NCI-H82 (cell line): ENCODE measurements around the gene TSN.

ENCODE experiments used
- DNase-seq: peaks from one replicate; lab custom pipeline; 2025; lab: John Stamatoyannopoulos, UW

The TSN gene

GRCh38 chr2:121746071-121746578 lies 9.3 kb upstream of the TSN start:
- no peak for DNase-seq

GRCh38 chr2:121748202-121748601 lies 7.2 kb upstream of the TSN start:
- peak; percentile 75 for DNase-seq

DNA sequence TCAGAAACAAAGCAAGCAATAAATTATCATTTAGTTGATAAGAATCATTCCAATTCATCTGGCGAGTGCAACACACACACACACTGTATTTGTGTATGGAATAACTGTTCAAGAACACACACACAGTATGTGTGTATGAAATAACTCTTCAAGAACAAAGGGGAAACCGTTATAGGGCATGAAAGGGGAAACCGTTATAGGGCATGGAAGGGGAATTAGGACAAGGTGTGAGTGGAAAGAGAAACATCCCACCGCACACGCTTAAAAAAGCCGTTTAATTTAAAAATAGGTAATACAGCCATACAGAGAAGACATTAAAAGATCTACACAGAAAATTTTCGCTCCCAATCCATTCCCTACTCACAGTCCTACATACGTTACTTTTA lies 607 bp upstream of the TSN start:
- peak; percentile 33 for DNase-seq

- DNase-seq, result no peak
These were observed 9.3 kb downstream of the TSN start for GRCh38 chr2:121764681-121765228.

- DNase-seq, result no peak
These were observed 11.2 kb downstream of the TSN start for GRCh38 chr2:121766624-121767023.

- DNase-seq, result peak; percentile 24
These were observed 12.8 kb downstream of the TSN start for GRCh38 chr2:121768143-121768755.

GRCh38 chr2:121771976-121772742 lies 16.7 kb downstream of the TSN start:
- peak; percentile 93 for DNase-seq

DNA sequence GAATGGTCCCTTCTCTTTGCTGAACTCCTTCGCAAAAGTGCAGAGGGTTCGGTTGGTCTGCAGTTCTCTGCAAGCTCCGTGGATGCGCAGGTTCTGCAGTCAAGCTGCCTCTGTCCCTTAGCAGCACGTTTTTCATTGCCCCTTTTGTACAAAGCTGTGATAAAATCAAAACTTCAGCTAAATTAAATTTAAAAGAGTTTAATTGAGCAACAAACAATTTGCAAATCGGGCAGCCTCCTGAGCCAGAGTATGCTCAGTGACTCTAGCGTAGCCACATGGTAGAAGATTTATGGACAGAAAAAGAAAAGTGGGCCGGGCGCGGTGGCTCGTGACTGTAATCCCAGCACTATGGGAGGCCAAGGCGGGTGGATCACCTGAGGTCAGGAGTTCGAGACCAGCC lies 18.8 kb downstream of the TSN start:
- DNase-seq, result no peak

- no peak for DNase-seq
These were observed 20.9 kb downstream of the TSN start for GRCh38 chr2:121776361-121776760.

DNA sequence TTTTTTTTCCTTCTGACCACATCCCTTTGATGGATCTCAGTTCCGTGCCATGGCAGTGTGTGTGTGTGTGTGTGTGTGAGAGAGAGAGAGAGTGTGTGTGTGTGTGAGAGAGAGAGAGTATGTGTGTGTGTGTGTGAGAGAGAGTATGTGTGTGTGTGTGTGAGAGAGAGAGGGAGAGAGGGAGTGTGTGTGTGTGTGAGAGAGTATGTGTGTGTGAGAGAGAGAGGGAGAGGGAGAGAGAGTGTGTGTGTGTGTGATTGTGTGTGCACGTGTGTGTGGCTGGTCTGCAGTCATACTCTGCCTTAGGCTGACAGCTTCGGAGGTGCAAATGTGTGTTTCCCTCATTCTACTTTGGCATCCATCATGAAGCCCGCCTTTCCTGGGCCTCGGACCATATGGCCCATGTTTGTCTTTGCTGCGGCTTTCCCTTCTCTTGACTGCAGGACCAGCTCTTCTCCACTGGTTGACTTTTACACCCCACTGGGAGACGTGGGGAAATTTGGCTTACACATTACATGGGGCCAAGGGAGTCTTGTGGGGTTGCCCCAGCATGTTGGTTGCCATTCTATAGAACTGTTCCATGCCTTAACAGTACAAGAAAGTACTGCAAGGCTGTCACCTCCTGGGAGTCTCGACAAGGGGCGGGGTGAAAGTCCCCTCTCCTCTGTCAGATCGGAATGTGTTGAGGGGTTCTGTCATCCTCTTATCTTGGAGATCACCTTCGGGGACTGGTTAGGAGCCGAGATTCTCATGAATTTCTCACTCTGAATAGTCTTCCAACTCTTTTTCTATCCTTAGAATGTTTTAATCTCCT lies 21.6 kb downstream of the TSN start:
- peak; percentile 51 for DNase-seq

GRCh38 chr2:121777699-121778058 lies 22.2 kb downstream of the TSN start:
- DNase-seq, result no peak

GRCh38 chr2:121778741-121779487 lies 23.5 kb downstream of the TSN start:
- DNase-seq, result peak; percentile 11

DNA sequence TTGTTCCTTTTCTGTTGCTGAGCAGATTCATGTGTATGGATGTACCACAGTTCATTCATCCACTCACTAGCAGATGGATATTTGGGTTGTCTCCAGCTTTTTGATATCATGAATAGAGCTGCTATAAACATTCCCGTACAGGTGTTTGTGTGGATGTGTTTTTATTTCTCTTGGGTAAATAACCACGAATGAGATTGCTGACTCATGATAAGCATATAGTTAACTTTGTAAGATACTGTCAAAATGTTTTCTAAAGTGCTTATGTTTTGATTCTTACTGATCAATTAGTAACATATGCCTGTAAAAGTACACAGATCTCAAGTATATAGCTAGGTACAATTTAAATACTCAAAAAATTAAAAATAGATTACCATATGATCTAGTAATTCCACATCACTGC lies 27.7 kb downstream of the TSN start:
- no peak for DNase-seq

DNA sequence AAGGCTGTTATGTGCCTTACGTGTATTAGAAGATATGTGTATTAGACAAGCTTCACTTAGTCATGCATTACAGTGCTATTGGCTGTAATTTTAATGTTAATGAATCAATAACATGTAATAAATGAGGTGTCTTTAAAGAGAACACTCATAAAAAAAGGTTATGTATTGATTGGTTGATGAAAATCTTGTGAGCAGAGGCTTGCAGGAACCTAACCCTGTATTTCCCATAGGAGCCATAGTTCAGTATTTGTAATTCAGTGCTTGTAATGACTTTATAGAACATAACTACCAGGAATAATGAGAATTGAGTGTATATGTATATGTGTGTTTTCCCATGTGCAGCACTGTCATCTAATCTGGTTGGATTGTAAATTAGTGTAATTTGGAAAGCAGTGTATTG lies 33.2 kb downstream of the TSN start:
- no peak for DNase-seq

DNA sequence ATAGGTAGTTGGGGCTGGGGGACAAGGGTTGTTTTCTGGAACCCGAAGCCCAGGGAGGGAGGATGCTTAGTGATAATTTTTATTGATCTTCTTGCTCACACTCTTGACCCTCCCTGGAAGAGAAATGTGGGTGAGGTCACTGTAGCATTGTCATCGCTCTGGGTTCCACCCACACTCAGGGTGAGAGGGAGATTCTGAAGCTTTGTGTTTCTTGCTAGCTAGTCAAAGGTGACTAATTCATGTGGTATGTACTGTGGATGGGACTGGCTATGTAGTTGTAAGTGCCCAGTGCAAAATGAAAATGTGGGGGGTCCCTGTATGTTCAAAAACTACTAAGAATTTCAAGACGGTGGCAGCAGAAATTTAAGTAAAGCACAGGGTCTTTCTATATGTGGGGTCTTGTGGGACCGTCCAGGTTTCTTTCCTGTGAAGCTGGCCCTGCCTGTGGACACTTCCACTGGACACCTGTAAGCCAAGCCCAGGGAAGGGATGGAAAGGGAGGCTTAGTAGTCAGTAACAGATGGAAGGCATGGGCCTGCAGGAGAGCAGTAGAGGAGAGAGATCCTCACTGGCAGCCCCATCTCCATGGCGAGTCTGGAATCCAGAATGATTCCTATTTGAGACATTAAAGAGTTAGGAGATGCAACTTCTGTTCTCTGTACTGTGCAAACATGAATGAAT lies 35.0 kb downstream of the TSN start:
- DNase-seq, result no peak

DNA sequence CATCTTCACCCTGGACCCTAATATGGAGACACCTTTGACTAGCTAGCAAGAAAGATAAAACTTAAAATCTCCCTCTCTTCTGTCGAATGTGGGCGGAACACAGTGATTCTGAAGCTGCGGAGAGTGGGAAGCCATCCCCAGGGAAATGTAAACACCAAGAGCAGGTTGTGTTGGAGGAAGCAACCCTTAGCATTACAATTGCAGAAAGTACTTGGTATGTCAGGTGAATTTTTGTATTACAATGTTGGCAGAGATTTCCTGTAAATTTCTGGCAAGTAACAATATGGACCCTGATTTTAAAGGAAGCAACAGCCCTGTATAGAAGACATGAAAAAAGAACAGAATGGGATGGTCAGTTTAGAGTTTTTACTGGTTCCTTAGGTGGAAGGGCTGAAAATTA lies 35.8 kb downstream of the TSN start:
- DNase-seq, result no peak

GRCh38 chr2:121791801-121792221 lies 36.4 kb downstream of the TSN start:
- DNase-seq, result no peak

- DNase-seq, result no peak
These were observed 38.4 kb downstream of the TSN start for GRCh38 chr2:121793816-121794215.

GRCh38 chr2:121794233-121794632 lies 38.8 kb downstream of the TSN start:
- DNase-seq, result no peak

- no peak for DNase-seq
These were observed 40.8 kb downstream of the TSN start for GRCh38 chr2:121796239-121796638.

DNA sequence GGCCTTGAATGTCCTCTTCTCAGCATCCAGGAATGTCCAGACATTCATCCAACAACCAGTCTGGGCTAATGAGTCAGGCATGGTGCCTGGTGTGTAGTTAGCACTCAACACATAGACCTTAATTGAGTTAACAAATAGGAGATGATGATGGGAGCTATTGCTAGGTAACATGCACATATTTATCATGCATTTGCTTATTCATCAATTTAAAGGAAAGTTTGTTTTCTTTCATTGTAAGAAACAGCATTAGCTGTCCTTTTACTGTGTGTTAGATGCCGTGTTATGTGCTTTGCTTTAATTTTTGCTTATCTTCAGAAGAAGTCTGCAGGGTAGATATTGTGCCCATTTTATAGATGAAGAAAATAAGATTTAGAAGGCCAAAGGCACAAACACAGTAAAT lies 43.2 kb downstream of the TSN start:
- no peak for DNase-seq
